ENCODE results near the gene EIF1B. TPM values are rescaled to one million over a fixed set of nuclear protein-coding genes. Genes with fewer than 3 reads are reported as not detected.

EIF1B gene
- total RNA-seq, 6 experiments from 2014 or later, result 11.1 to 26.2 (median 20.5) TPM

DNA sequence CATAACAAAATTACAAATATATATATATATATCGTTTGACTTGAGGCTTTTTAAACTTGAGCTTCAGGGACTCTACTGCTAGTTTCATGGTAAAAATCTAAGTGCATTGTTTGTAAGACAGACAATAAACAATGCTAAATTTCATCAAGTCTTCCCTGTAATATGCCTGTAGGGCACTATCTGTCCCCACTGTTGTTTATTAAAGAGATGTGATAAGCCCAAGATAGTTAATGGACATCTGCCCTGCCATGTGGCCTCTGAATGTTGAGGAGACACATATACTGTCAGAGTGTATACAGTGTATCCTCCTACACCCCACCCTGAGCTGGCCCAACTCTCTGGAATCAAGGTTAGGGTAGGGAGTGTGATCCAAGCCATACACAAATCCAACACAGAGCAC is 15.1 kb upstream of the EIF1B start:
- TF ChIP-seq, protein P1, sequence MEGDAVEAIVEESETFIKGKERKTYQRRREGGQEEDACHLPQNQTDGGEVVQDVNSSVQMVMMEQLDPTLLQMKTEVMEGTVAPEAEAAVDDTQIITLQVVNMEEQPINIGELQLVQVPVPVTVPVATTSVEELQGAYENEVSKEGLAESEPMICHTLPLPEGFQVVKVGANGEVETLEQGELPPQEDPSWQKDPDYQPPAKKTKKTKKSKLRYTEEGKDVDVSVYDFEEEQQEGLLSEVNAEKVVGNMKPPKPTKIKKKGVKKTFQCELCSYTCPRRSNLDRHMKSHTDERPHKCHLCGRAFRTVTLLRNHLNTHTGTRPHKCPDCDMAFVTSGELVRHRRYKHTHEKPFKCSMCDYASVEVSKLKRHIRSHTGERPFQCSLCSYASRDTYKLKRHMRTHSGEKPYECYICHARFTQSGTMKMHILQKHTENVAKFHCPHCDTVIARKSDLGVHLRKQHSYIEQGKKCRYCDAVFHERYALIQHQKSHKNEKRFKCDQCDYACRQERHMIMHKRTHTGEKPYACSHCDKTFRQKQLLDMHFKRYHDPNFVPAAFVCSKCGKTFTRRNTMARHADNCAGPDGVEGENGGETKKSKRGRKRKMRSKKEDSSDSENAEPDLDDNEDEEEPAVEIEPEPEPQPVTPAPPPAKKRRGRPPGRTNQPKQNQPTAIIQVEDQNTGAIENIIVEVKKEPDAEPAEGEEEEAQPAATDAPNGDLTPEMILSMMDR (IDR thresholded peaks at IDR 0.05), result no peak
- no peak for TF ChIP-seq POLR2A (IDR thresholded peaks at IDR 0.05)
- H3K4me3 ChIP-seq, result no peak overlapping the region
- H3K27me3 ChIP-seq, result no peaks in the 10 kb centered on the region
- WGBS (ENCODE audit: insufficient coverage, low coverage, low lambda C conversion rate, missing lambda C conversion rate), result 93% methylated on average over 1 of the region's 1 CpG
- no peak overlapping the region for H3K27ac ChIP-seq
- DNase-seq, result no peak
- no peaks in the 10 kb centered on the region for H3K9me3 ChIP-seq
- intact Hi-C loops (cut with DNase I), result no loop called here
- ATAC-seq, result no peak
- no peaks in the 10 kb centered on the region for H3K4me1 ChIP-seq
- H3K36me3 ChIP-seq, result no peaks in the 10 kb centered on the region

DNA sequence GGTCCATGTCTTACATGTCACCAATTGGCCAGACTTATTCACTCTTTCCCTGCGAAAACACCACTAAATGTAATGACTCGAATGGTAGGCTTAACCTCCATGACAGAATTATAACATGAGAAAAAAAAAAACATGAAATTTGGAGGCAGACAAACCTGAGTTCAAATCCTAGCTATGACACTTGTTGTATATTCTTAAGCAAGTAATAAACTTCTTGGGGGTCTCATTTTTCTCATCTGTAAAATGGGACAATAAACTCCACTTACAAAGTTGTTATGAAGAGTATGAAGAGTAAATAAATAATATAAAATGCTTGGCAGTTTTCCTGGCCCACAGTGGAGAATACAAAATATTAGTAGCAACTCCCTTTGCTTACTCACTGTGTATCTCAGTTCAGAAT is 11.4 kb upstream of the EIF1B start:
- no peak overlapping the region for H3K27ac ChIP-seq
- TF ChIP-seq, protein P1 (IDR thresholded peaks at IDR 0.05), result no peak
- TF ChIP-seq POLR2A (IDR thresholded peaks at IDR 0.05), result no peak
- 96% methylated on average over 2 of the region's 2 CpGs for WGBS (ENCODE audit: insufficient coverage, low coverage, low lambda C conversion rate, missing lambda C conversion rate)
- H3K27me3 ChIP-seq, result no peaks in the 10 kb centered on the region
- no peaks in the 10 kb centered on the region for H3K4me1 ChIP-seq
- ATAC-seq (no peak), DNase-seq (no peak)
- H3K9me3 ChIP-seq, result no peaks in the 10 kb centered on the region
- H3K36me3 ChIP-seq, result no peaks in the 10 kb centered on the region
- intact Hi-C loops (cut with DNase I), result no loop called here
- no peak overlapping the region for H3K4me3 ChIP-seq

DNA sequence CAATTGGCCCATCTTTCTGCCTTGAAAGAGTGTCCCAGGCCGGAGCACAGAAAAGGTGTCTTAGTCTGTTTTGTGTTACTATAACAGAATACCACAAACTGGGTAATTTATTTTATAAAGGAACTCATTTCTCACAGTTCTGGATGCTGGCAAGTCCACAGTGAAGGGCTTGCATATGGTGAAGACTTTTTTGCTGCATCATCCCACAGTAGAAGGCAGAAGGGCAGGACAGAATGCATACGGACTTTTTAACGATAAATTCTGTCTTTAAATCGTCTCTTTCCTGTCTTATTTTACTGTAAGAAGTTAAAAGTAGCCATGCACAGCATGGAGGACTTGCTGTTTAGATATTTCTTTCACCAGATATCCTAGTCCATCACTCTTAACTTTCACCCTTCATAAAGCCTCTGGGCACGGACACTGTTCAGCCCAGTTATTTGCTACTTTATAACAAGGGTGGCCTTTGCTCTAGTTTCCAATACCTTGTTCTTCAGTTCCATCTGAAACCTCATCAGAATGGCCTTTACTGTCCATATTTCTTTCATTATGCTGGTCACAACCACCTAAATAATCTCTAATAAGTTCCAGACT is 10.3 kb upstream of the EIF1B start:
- ATAC-seq (no peak), DNase-seq (no peak)
- TF ChIP-seq, protein P1 (IDR thresholded peaks at IDR 0.05), result no peak
- TF ChIP-seq POLR2A (IDR thresholded peaks at IDR 0.05), result no peak
- H3K9me3 ChIP-seq, result no peaks in the 10 kb centered on the region
- WGBS (ENCODE audit: insufficient coverage, low coverage, low lambda C conversion rate, missing lambda C conversion rate), result 75% methylated on average over 5 of the region's 5 CpGs
- no peak overlapping the region for H3K27ac ChIP-seq
- H3K4me3 ChIP-seq, result no peak overlapping the region
- H3K4me1 ChIP-seq, result no peaks in the 10 kb centered on the region
- no peaks in the 10 kb centered on the region for H3K36me3 ChIP-seq
- H3K27me3 ChIP-seq, result no peaks in the 10 kb centered on the region
- intact Hi-C loops (cut with DNase I), result no loop called here

DNA sequence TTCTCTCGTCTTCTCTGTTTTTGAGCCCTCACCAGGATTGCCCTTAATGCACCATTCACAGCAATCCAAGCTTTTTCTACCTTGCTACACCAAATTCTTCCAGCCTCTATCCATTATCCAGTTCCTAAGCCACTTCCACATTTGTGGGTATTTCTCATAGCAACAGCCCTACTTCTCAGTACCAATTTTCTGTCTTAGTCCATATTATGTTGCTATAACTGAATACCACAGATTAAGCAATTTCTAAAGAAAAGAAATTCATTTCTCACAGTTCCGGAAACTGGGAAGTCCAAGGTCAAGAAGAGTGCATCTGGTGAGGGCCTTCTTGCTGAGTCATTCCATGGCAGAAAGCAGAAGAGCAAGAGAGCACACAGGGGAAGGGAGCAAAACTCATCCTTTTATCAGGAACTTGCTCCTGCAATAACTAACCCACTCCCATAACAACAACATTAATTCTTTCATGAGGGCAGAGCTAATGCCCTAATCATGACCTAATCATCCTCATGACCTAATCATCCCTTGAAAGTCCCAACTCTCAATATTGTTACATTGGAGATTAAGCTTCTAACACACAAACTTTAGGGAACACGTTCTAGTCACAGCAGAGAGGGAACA is 9.7 kb upstream of the EIF1B start:
- DNase-seq (no peak), ATAC-seq (peak; percentile 82 to 92 (median 86))
- no peaks in the 10 kb centered on the region for H3K9me3 ChIP-seq
- intact Hi-C loops (cut with DNase I), result no loop called here
- no peak overlapping the region for H3K4me3 ChIP-seq
- H3K27me3 ChIP-seq, result no peaks in the 10 kb centered on the region
- TF ChIP-seq, protein P1 (IDR thresholded peaks at IDR 0.05), result no peak
- TF ChIP-seq POLR2A (IDR thresholded peaks at IDR 0.05), result no peak
- no peaks in the 10 kb centered on the region for H3K4me1 ChIP-seq
- WGBS (ENCODE audit: insufficient coverage, low coverage, low lambda C conversion rate, missing lambda C conversion rate), result 52% methylated on average over 3 of the region's 3 CpGs
- no peaks in the 10 kb centered on the region for H3K36me3 ChIP-seq
- H3K27ac ChIP-seq, result no peak overlapping the region
